ENCODE data around the gene CHRNA1. TPM values are rescaled to one million over a fixed set of nuclear protein-coding genes. Genes with fewer than 3 reads are reported as not detected.

The CHRNA1 gene
- polyA plus RNA-seq, 1 of the 3 experiments (the other 2 are of a cell fraction) = 0.02 TPM

DNA sequence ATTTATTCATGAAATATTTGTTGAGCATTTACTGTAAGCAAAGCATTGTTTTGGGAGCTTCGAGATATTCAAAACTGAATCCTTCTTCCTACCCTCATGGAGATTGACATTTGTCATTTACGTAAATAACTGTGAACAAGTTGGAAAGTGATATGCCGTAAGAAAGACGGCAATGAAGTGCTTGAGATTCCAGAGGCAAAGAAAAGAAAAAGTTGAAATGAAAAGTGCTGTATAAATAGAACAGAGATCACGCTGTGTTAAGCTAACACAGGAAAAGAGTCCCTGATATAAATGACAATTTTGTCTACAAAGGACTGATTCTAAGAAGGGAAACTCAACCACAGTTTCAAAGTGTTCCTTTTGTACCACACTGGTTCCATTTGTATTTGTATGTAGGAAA, 1.8 kb downstream of the CHRNA1 start:
- no peaks in the 10 kb centered on the region for H3K9me2 ChIP-seq
- no peak for TF ChIP-seq MEF2A (IDR thresholded peaks at IDR 0.05; ENCODE audit: borderline replicate concordance, low read depth)
- TF ChIP-seq TCF12 (IDR thresholded peaks at IDR 0.05) = no peak
- TF ChIP-seq EP300 (IDR thresholded peaks at IDR 0.05; ENCODE audit: borderline replicate concordance in 1 of 2, low read depth in 1 of 2, low read length in 1 of 2) = no peak
- TF ChIP-seq TEAD4 (IDR thresholded peaks at IDR 0.05; ENCODE audit: borderline replicate concordance, insufficient read depth) = no peak
- TF ChIP-seq, protein P1, sequence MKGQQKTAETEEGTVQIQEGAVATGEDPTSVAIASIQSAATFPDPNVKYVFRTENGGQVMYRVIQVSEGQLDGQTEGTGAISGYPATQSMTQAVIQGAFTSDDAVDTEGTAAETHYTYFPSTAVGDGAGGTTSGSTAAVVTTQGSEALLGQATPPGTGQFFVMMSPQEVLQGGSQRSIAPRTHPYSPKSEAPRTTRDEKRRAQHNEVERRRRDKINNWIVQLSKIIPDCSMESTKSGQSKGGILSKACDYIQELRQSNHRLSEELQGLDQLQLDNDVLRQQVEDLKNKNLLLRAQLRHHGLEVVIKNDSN (IDR thresholded peaks at IDR 0.05; ENCODE audit: borderline replicate concordance, low read depth) = no peak
- TF ChIP-seq, protein P2, sequence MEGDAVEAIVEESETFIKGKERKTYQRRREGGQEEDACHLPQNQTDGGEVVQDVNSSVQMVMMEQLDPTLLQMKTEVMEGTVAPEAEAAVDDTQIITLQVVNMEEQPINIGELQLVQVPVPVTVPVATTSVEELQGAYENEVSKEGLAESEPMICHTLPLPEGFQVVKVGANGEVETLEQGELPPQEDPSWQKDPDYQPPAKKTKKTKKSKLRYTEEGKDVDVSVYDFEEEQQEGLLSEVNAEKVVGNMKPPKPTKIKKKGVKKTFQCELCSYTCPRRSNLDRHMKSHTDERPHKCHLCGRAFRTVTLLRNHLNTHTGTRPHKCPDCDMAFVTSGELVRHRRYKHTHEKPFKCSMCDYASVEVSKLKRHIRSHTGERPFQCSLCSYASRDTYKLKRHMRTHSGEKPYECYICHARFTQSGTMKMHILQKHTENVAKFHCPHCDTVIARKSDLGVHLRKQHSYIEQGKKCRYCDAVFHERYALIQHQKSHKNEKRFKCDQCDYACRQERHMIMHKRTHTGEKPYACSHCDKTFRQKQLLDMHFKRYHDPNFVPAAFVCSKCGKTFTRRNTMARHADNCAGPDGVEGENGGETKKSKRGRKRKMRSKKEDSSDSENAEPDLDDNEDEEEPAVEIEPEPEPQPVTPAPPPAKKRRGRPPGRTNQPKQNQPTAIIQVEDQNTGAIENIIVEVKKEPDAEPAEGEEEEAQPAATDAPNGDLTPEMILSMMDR (IDR thresholded peaks at IDR 0.05) = no peak
- TF ChIP-seq MXI1 (IDR thresholded peaks at IDR 0.05; ENCODE audit: low read depth, low read length) = no peak
- no peak for TF ChIP-seq TAF1 (IDR thresholded peaks at IDR 0.05; ENCODE audit: borderline replicate concordance, low read depth, low read length)
- no peak for TF ChIP-seq GABPA (IDR thresholded peaks at IDR 0.05; ENCODE audit: low read depth)
- TF ChIP-seq YY1 (IDR thresholded peaks at IDR 0.05; ENCODE audit: low read depth) = no peak
- TF ChIP-seq NRF1 (IDR thresholded peaks at IDR 0.05; ENCODE audit: low read depth, low read length) = no peak
- no peaks in the 10 kb centered on the region for H3F3A ChIP-seq (replicated peaks; ENCODE audit: insufficient read depth)
- no peak overlapping the region for H3K27ac ChIP-seq (ENCODE audit: low read depth in 2 of 2, low read length in 1 of 2)
- no peaks in the 10 kb centered on the region for H3K79me2 ChIP-seq (ENCODE audit: insufficient read depth)
- H3K36me3 ChIP-seq (replicated peaks in 1 of 2; ENCODE audit: control insufficient read depth in 1 of 2, insufficient read depth in 2 of 2, low read length in 1 of 2) = no peaks in the 10 kb centered on the region
- no peak for DNase-seq
- no peak overlapping the region for H3K4me3 ChIP-seq (ENCODE audit: low read depth in 2 of 2, low read length in 1 of 2)
- no peak overlapping the region for H3K9ac ChIP-seq
- no peaks in the 10 kb centered on the region for H3K9me3 ChIP-seq
- H4K20me1 ChIP-seq (ENCODE audit: insufficient read depth) = no peaks in the 10 kb centered on the region
- CTCF ChIA-PET = interaction anchor here (0.8 to 5.4 kb wide), 8 partner anchors 10 to 520 kb away, joined by 3 to 40 read pairs (median 4); no protein-coding TSS in a partner anchor
- H3K4me2 ChIP-seq = no peak overlapping the region
- WGBS (ENCODE audit: low lambda C conversion rate) = 94% methylated on average over 5 of the region's 5 CpGs
- H3K27me3 ChIP-seq (ENCODE audit: insufficient read depth) = no peaks in the 10 kb centered on the region
- peaks cover 0 to 10% of the 10 kb centered on the region in 2 experiments; a peak in 2 of 4 replicates for H3K4me1 ChIP-seq (ENCODE audit: control insufficient read depth in 1 of 2, insufficient read depth in 2 of 2, low read depth in 1 of 2, low read length in 1 of 2)
- POLR2A ChIA-PET = no interaction called here
- no peak overlapping the region for H2AFZ ChIP-seq (ENCODE audit: low read depth)

DNA sequence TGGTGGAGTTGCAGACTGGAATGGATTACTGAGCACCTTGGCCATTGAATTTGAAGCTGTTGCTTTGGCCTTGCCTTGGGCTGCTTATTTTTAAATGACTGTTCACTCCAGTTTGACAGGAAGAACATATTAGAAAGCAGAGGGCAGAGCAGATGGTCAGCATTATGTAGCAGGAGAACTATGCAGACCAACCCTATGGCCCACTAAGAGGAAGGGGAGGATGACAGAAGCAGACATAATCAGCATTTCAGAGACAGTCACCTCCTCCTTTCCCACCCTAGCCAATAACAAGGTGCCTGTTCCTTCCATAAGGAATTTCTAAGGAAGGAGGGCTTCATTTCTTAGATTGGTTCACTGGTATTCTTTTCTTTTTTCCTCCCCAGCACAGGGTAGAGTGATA, 2.4 kb downstream of the CHRNA1 start:
- TF ChIP-seq TEAD4 (IDR thresholded peaks at IDR 0.05; ENCODE audit: borderline replicate concordance, insufficient read depth) (no peak), CHD2 (IDR thresholded peaks at IDR 0.05; ENCODE audit: low read length, partially characterized antibody) (no peak), YY1 (IDR thresholded peaks at IDR 0.05; ENCODE audit: low read depth) (no peak), GATA2 (CRISPR knock-in tag; IDR thresholded peaks at IDR 0.05) (no peak), NRF1 (IDR thresholded peaks at IDR 0.05; ENCODE audit: low read depth, low read length) (no peak)
- Histone ChIP-seq H3K79me2 (ENCODE audit: insufficient read depth) (no peaks in the 10 kb centered on the region), H3K4me2 (no peak overlapping the region), H3K27me3 (ENCODE audit: insufficient read depth) (no peaks in the 10 kb centered on the region), H2AFZ (ENCODE audit: low read depth) (no peak overlapping the region), H3K9me3 (no peaks in the 10 kb centered on the region), H3K9me2 (no peaks in the 10 kb centered on the region), H3K4me1 (ENCODE audit: control insufficient read depth in 1 of 2, insufficient read depth in 2 of 2, low read depth in 1 of 2, low read length in 1 of 2) (peaks cover 0 to 10% of the 10 kb centered on the region in 2 experiments; a peak in 2 of 4 replicates), H3K9ac (no peak overlapping the region), H3K27ac (ENCODE audit: low read depth in 2 of 2, low read length in 1 of 2) (no peak overlapping the region), H3F3A (replicated peaks; ENCODE audit: insufficient read depth) (no peaks in the 10 kb centered on the region), H4K20me1 (ENCODE audit: insufficient read depth) (no peaks in the 10 kb centered on the region), H3K4me3 (ENCODE audit: low read depth in 2 of 2, low read length in 1 of 2) (no peak overlapping the region), H3K36me3 (replicated peaks in 1 of 2; ENCODE audit: control insufficient read depth in 1 of 2, insufficient read depth in 2 of 2, low read length in 1 of 2) (no peaks in the 10 kb centered on the region)
- ChIA-PET CTCF (interaction anchor here (0.9 to 5.4 kb wide), 4 partner anchors 10 to 154 kb away, joined by 3 to 34 read pairs (median 13); no protein-coding TSS in a partner anchor), POLR2A (no interaction called here)
- no peak for DNase-seq
